Parathyroid adenoma (tissue), 2 donors: ENCODE measurements around the gene TNNC2.

ENCODE experiments used
- H2AFZ ChIP-seq: fragments of 300-600 bp; sonication (generic); one replicate; pipeline ENCODE4 v1.7.0; 2017; ENCODE audit warnings: antibody characterized with exemption, mild to moderate bottlenecking
- H3K27ac ChIP-seq: fragments of 300-600 bp; sonication (generic); one replicate; pipeline ENCODE4 v1.7.0; 2017
- H3K27me3 ChIP-seq: fragments of 300-600 bp; sonication (generic); one replicate; pipeline ENCODE4 v1.7.0; 2017; ENCODE audit warnings: low read length; ENCODE audit not compliant: control insufficient read depth, insufficient read depth
- H3K36me3 ChIP-seq: fragments of 300-600 bp; sonication (generic); one replicate; pipeline ENCODE4 v1.7.0; 2017; ENCODE audit warnings: low read length; ENCODE audit not compliant: control insufficient read depth, insufficient read depth
- H3K4me1 ChIP-seq: fragments of 300-600 bp; sonication (generic); one replicate; pipeline ENCODE4 v1.7.0; 2017; ENCODE audit warnings: control low read depth
- H3K4me2 ChIP-seq: fragments of 300-600 bp; sonication (generic); one replicate; pipeline ENCODE4 v1.7.0; 2017; ENCODE audit warnings: low read length
- H3K4me3 ChIP-seq: fragments of 300-600 bp; sonication (generic); one replicate; pipeline ENCODE4 v1.7.0; 2017; ENCODE audit warnings: low read depth, low read length
- H3K79me2 ChIP-seq: fragments of 300-600 bp; sonication (generic); one replicate; pipeline ENCODE4 v1.7.0; 2017; ENCODE audit warnings: control low read depth
- H3K9ac ChIP-seq: fragments of 300-600 bp; sonication (generic); one replicate; pipeline ENCODE4 v1.7.0; 2017; ENCODE audit warnings: mild to moderate bottlenecking
- H3K9me3 ChIP-seq: fragments of 300-600 bp; sonication (generic); one replicate; pipeline ENCODE4 v1.7.0; 2017; ENCODE audit warnings: low read length; ENCODE audit not compliant: control insufficient read depth
- TF ChIP-seq, protein P1 (sequence below): fragments of 300-600 bp; sonication (generic); IDR thresholded peaks from one replicate; pipeline ENCODE4 v1.7.0; 2017; ENCODE audit warnings: antibody characterized with exemption, mild to moderate bottlenecking
- donor health status: primary hyperparathyroidism.

TNNC2 gene

DNA sequence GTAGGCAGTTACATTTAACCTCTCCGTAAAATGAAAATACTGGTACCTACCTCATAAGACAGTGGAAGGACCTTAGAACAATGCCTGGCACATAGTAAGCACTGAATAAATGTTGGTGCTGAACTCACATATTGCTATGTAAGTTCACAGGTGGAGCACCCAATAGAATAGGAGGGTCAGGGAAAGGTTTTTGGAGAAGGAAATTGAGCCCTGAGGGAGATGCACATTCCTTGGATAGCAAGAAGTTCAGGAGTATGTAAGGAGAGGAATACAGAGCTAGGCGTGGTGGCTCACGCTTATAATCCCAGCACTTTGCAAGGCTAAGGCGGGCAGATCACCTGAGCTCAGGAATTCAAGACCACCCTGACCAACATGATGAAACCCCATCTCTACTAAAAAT is 7.6 kb downstream of the TNNC2 start:
- Histone ChIP-seq H3K36me3 (no peaks in the 10 kb centered on the region), H3K9me3 (no peaks in the 10 kb centered on the region), H3K9ac (no peak overlapping the region), H3K79me2 (no peaks in the 10 kb centered on the region), H3K4me1 (peaks cover 5% of the 10 kb centered on the region), H3K4me3 (no peak overlapping the region), H3K27ac (no peak overlapping the region), H3K27me3 (no peaks in the 10 kb centered on the region), H3K4me2 (no peak overlapping the region), H2AFZ (no peak overlapping the region)
- TF ChIP-seq, protein P1, sequence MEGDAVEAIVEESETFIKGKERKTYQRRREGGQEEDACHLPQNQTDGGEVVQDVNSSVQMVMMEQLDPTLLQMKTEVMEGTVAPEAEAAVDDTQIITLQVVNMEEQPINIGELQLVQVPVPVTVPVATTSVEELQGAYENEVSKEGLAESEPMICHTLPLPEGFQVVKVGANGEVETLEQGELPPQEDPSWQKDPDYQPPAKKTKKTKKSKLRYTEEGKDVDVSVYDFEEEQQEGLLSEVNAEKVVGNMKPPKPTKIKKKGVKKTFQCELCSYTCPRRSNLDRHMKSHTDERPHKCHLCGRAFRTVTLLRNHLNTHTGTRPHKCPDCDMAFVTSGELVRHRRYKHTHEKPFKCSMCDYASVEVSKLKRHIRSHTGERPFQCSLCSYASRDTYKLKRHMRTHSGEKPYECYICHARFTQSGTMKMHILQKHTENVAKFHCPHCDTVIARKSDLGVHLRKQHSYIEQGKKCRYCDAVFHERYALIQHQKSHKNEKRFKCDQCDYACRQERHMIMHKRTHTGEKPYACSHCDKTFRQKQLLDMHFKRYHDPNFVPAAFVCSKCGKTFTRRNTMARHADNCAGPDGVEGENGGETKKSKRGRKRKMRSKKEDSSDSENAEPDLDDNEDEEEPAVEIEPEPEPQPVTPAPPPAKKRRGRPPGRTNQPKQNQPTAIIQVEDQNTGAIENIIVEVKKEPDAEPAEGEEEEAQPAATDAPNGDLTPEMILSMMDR: no peak

DNA sequence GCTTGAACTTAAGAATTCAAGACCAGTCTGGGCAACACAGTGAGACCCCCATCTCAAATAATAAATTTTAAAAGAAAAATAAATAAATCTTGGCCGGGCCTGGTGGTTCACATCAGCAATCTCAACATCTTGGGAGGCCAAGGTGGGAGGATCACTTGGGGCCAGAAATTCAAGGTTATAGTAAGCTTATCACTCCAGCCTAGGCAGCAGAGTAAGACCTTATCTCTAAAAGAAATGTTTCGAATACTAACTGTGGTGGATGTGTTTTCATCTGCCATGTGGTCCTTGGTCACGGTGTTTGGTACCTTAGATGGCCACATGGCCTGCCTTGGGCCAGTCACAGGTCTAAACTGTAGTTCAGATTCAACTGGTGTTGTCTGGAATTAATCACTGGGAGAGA is 8.9 kb downstream of the TNNC2 start:
- Histone ChIP-seq H3K9ac (no peak overlapping the region), H3K36me3 (no peaks in the 10 kb centered on the region), H3K27me3 (no peaks in the 10 kb centered on the region), H3K4me2 (no peak overlapping the region), H3K4me3 (no peak overlapping the region), H3K4me1 (no peaks in the 10 kb centered on the region), H3K79me2 (no peaks in the 10 kb centered on the region), H3K27ac (no peak overlapping the region), H2AFZ (no peak overlapping the region), H3K9me3 (no peaks in the 10 kb centered on the region)
- TF ChIP-seq, protein P1: no peak

DNA sequence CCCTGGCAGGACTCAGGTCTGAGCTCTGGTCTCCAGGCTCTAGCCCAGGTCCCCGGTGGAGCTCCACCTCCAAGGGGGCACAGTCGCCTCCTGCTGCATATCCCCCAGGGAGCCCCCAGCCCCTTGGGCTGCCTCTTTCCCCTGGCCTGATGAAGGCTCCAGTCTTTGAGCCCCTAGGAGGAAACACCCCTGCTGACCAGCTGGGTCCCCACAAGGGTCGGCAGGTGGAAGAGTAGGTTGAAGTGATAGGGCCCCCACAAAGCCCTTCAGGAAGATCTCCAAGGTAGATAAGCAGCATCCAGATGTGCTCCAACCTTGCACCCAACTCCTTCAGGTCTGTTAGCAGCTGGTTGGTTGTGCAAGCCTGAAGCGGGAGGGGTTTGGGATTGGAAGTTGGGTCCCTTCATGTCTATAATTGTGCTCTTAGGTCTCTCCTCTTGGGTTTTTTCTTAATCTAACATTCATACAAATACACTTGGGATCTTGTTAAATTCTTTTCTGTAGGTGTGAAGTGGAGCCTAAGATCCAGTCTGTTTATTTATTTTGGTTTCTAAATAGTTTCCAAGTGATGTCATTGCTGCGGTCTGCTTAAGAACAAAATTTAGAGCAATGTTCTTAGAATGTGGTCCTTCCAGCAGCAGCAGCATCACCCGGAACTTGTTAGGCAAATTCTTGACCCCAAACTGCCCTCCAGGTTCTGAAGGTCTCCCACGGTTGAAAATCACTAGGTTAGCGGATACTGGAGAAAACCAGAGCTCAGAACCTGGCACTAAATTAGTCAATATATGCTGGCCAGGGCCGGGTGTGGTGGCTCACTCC is 9.5 kb downstream of the TNNC2 start:
- no peak overlapping the region for H3K27ac ChIP-seq

DNA sequence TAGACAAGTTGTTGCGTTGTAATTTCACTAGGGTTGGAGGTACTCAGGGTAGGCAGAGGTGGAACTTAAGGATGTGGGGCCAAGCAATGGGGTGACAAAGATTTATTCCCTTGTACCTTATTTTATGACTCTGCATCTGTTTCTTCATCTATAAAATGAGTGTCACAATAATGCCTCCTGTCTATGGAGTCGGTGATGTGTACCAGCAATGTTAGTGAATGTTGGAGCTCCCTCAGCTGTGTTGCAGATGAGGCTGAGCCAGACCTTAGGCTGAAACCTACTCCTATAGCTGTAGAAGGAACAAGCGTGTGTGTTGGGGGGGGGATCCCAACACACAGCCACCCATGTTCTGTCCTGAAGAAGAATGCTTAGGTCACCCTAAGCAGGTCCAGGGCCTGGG is 10.2 kb downstream of the TNNC2 start:
- Histone ChIP-seq H3K9ac (no peak overlapping the region), H3K4me1 (no peaks in the 10 kb centered on the region), H3K27ac (no peak overlapping the region), H3K79me2 (no peaks in the 10 kb centered on the region), H2AFZ (no peak overlapping the region), H3K9me3 (no peaks in the 10 kb centered on the region), H3K36me3 (no peaks in the 10 kb centered on the region), H3K4me2 (no peak overlapping the region), H3K4me3 (no peak overlapping the region), H3K27me3 (no peaks in the 10 kb centered on the region)
- TF ChIP-seq, protein P1: no peak

More for the DNA sequence above, 9.5 kb downstream of the TNNC2 start:
- Histone ChIP-seq H3K36me3 (no peaks in the 10 kb centered on the region), H3K9ac (no peak overlapping the region), H2AFZ (no peak overlapping the region), H3K79me2 (no peaks in the 10 kb centered on the region), H3K27me3 (no peaks in the 10 kb centered on the region), H3K4me1 (no peaks in the 10 kb centered on the region), H3K9me3 (no peaks in the 10 kb centered on the region), H3K4me3 (no peak overlapping the region), H3K4me2 (no peak overlapping the region)
- TF ChIP-seq, protein P1: no peak

DNA sequence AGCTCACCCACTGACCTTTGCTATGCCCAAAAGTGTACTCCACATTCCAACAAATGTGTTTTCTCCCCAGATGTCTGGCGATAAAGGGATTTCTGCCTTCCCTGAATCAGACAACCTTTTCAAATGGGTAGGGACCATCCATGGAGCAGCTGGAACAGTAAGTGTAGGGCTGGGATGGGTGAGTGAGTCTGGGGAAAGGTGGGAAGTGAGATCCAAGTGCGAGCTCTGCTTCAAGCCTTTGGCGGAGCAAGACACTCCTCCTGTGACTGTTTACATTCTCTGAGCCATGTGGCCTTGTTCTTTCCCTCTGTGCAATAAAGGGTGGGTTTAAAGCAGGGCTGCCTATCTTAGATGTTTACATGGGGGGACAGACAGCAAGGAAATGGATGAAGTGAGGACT is 12.8 kb downstream of the TNNC2 start:
- Histone ChIP-seq H2AFZ (no peak overlapping the region), H3K79me2 (no peaks in the 10 kb centered on the region), H3K4me1 (no peaks in the 10 kb centered on the region), H3K9me3 (no peaks in the 10 kb centered on the region), H3K36me3 (no peaks in the 10 kb centered on the region), H3K27ac (no peak overlapping the region), H3K4me2 (no peak overlapping the region), H3K27me3 (no peaks in the 10 kb centered on the region), H3K9ac (no peak overlapping the region), H3K4me3 (no peak overlapping the region)
- TF ChIP-seq, protein P1: no peak
